SK-N-MC (cell line): ENCODE measurements around the gene FAM237A.

ENCODE experiments used
- EZH2 ChIP-seq: fragments of 200-600 bp; sonication (generic); IDR thresholded peaks from one replicate; pipeline ENCODE4 v1.6.1; 2017; ENCODE audit warnings: antibody characterized with exemption
- POLR2AphosphoS5 ChIP-seq: IDR thresholded peaks from 2 replicates; pipeline ENCODE4 v1.6.1; 2012; ENCODE audit warnings: mild to moderate bottlenecking, low read depth, low read length, borderline replicate concordance

DNA sequence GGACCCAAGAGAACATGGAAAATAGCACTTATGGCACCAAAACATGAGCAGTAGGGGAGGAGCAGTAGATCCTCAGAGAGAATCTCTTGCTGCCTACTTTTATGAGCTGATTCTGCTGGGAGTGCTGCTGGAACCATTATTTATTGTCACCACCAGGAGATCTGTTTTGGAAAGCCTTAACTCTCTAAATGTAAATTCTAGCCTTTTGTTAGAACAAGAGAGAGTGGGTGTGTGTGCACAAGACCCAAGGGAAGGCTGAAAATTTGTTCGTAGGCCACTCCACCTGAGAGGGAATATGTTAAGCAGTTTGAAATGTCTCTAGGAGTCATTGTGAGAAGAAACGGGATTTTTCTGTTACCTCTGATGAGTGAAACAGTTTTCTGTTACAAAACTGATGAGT, 16.2 kb upstream of the FAM237A start:
- TF ChIP-seq EZH2 (no peak), POLR2AphosphoS5 (no peak)
